RKO (cell line): ENCODE data around the gene CKS1B.
A peak's percentile ranks its signal among the peaks of the same experiment; 100 is the strongest.
"Not testable (repeated sequence)": the region's sequence is repeated elsewhere in the genome, so short reads cannot be mapped to it uniquely, and the experiment has no call there.

Experiments
- DNase-seq: peaks from one replicate; pipeline ENCODE4 v3.0.0-alpha.2; 2016; ENCODE audit warnings: low spot score

CKS1B gene

DNA sequence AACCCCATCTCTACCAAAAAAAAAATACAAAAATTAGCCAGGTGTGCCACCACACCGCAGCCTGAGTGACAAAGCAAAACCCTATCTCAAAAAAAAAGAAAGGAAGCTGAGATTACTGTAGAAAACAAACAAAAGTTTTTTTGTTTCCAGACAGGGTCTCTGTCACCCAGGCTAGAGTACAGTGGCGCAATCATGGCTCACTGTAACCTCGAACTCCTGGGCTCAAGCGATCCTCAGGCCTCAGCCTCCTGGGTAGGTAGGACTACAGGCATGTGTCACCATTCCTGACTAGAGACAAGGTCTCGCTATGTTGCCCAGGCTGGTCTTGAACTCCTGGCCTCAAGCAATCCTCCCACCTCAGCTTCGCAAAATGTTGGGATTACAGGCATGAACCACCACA is 10.1 kb upstream of the CKS1B start:
- DNase-seq: no peak

DNA sequence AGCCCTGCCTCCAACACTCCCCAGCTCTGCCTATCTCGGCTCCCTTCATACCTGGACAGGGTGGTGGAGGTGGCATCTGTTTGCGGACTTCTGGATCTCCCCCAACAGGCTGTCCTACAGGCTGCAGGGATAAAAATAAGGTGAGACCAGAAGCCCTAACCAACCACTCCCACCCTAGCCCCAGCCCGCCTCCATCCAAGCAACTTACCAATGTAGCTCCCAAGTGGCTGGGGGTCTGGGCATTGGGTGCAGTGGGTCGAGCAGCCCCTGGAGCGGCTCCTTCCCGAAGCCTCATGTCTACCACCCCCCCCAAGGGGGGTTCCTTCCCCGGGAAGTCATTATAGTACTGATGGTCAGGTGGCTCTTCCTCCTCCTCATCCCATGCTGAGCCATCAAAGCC is 8.4 kb upstream of the CKS1B start:
- DNase-seq: no peak

DNA sequence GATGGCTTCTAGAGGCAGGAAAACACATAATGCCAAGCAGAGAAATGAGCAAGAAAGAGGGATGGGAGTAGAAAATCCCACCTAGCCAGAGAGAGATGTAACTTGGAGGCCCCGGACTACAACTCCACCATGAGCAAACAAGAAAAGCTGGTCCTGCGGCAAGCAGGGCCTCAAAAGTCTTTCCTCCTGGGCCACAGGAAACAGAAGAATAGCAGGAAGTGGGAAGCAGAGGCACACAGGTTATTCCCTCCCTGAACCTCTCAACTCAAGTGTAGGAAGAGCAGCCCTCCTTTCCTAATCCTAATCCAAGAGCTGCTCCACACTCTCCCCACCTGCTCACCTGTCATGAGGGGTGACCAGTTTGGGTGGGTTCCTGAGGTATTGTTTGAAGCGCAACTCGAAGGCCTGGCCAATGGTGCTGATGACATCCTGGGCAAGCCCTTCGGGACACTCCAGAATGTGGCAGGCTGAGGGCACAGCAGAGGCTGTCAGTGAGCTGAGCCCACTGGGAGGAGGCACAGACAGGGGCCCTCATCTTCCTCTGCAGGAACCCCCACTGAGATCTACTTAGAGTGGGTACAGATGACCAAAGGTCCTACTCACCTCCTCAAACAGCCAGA is 7.0 kb upstream of the CKS1B start:
- DNase-seq: no peak

DNA sequence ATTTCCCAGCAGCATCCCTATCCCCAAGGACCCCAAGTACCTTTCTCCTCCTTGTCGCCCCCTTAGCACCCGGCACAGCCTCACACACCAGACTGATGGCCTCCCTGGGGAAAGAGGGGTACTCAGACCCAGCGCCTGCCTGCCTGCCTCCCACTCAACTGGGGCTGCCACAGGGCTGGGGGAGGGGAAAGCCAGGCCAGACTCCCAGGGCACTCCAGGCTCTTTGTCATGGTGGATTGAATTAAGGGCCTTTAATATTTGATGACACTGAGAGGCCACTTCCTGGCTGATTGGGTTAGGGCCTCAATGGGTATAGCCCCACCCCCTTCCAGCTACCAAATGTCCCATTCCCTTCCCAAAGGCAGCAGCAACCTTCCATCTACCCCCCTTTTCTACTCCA is 5.8 kb upstream of the CKS1B start:
- peak; percentile 63 for DNase-seq

- DNase-seq: no peak
These were observed 5.2 kb upstream of the CKS1B start for GRCh38 chr1:154969246-154969645.

DNA sequence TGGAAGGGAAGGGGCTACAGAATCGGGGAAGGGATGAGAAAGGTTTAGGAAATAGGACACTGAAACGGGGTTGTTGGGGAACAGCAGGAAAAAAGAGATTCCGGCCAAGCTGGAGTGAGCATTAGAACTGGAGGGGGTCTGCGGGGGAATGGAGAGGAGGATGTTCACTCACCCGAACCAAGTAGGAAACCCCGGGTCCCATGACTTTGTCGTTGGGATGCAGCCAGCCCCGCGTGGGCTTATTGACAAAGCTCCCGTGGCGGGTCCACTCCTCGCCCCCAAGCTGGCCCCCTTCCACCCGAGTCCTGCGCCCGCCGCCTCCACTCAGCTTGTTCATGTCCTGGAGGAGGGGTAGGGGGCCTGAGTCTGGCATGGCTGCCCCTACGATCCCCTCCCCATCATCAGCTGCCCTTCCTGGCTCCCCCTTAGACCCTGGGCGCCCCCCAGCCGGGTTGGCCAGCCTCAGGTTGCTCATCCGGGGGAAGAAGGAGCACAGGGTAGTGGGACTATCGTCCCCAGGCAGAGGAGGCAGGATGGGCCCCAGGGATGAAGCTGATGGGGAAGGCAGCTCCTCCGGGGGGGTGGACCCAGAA is 4.5 kb upstream of the CKS1B start:
- DNase-seq: no peak

- DNase-seq: peak; percentile 96
These were observed 3.7 kb upstream of the CKS1B start, which contains the start of gene SHC1 for GRCh38 chr1:154970631-154971340. Gene SHC1 (minus strand): TSS chr1:154970747. CDS start chr1:154970526, 221 bp downstream.

- peak; percentile 71 for DNase-seq
These were observed 3.0 kb upstream of the CKS1B start for GRCh38 chr1:154971341-154971998.

DNA sequence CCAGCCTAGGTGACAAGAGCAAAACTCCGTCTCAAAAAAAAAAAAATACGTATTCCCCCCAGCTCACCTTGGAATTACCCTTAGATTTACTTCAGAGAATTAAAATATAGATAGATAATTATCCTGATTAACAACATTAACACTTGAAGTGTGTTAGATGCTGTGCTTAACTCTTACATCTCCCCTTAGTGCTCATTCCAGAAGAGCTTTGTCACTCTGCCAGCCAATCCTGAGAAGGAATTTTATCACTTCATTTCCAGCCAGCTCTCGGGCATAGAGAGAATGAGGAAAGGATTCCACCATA is 2.3 kb upstream of the CKS1B start:
- no peak for DNase-seq

GRCh38 chr1:154972517-154973343 is 1.8 kb upstream of the CKS1B start:
- DNase-seq: peak; percentile 97

DNA sequence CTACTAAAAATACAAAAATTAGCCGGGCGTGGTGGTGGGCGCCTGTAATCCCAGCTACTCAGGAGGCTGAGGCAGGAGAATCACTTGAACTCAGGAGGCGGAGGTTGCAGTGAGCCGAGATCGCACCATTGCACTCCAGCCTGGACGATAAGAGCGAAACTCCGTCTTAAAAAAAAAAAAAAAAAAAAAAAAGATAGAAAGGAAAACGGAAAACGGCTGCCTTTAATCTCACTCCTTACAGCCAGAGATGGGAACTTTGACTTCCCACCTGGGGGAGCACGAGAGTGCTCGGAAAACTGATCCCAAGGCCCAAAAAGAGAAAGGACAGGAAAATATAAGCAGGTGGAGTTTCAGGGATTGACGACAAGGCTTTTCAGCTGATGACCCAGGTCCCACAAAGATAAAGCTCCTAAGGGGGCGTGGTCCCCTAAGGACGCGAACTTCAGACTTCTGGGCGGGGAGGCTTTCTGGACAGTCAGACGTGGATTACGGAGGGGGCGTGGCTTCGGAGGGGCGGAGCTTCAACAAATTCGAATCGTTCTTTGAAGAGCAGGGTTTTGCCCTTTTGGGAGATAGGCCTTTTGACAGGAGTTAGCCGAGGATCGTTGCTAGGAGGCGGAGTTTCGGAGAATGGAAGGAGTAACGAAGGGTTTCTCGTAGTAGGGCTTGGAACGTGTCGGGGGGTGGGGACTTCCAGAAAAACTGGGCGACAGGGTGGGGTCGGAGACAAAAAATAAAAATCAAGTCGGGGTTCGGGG is 958 bp upstream of the CKS1B start:
- peak; percentile 98 for DNase-seq

DNA sequence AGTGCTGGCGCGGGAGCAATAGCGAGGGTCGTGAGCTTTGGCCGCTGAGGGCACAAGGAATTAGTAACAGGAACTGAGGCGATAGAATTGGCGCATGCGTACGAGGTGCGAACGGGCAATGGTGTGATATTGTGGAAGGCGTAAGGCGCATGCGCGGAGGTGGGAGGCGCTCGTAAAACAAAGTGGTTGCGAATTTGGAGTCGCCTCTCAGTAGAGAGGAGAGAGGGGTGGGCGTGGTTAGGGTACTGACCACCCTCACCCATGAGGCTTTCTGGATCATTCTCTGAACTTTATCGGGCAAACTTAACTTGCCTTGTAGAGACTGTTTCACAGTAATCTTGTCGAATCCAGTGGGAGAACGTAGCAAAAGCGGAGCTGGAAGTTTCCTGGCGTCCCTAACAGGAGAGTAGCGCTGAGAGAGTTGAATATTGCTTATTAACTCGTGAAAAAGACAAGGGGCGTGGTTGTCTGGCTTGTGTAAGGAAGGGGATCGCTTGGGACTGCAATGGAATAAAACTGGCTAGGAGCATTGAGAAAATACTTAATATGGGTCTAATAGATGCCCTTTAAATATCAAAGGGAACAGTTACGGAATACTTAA is 427 bp downstream of the CKS1B start:
- peak; percentile 96 for DNase-seq

GRCh38 chr1:154975409-154976059 is 1.1 kb downstream of the CKS1B start:
- peak; percentile 76 for DNase-seq

DNA sequence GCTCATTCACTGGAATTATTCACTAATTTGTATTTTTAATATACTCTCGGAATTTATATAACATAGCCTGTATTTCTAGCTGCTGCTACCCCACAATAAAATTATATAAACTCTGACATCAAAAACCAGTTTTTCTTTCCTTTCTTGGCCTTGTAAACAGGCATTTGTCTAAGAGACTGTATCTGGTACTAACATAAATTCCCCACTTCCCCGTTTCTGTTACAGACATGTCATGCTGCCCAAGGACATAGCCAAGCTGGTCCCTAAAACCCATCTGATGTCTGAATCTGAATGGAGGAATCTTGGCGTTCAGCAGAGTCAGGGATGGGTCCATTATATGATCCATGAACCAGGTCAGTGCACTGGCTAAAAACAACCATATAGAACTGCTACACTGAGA is 3.3 kb downstream of the CKS1B start:
- not testable (repeated sequence) for DNase-seq

- DNase-seq: no peak
These were observed 3.9 kb downstream of the CKS1B start for GRCh38 chr1:154978360-154978759.

DNA sequence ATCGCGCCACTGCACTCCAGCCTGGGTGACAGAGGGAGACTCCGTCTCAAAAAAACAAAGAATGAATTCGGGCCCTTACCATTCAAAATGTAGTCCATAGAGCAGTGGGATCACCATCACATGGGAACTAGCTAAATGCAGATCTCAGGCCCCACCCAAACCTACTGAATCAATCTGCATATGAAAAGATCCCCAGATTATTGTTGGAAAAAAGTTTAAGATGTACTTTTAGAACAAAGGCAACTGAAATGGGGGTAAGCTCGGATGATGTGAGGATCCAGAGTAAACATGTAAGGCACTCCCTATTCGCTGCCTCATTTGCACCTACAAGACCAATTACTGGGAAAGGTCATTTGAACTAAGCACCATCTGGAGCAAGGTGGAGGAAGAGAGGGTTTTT is 7.9 kb downstream of the CKS1B start:
- DNase-seq: no peak

- peak; percentile 100 for DNase-seq
These were observed 8.6 kb downstream of the CKS1B start, which contains the start of gene FLAD1 for GRCh38 chr1:154982897-154983648. Gene FLAD1 (plus strand): TSS chr1:154983344. CDS start chr1:154983695, 351 bp downstream.

- no peak for DNase-seq
These were observed 9.4 kb downstream of the CKS1B start for GRCh38 chr1:154983776-154984466.

- DNase-seq: not testable (repeated sequence)
These were observed 12.3 kb downstream of the CKS1B start for GRCh38 chr1:154986736-154987135.
